Subcutaneous abdominal adipose tissue (tissue), 5 donors: ENCODE results near the gene MARK4.

Experiments used
- H3K27ac ChIP-seq: one replicate; pipeline ENCODE4 v1.7.0; 2013; ENCODE audit warnings: low read depth, mild to moderate bottlenecking, inconsistent platforms, low read length, moderate library complexity
- H3K27me3 ChIP-seq, 5 donors: one replicate each; pipeline ENCODE4 v1.7.0; 2013; ENCODE audit warnings: low read length in 5 of 5, inconsistent platforms in 1 of 5; ENCODE audit not compliant: control insufficient read depth in 5 of 5, insufficient read depth in 4 of 5
- H3K36me3 ChIP-seq, 5 donors: one replicate each; pipeline ENCODE4 v1.7.0; 2013; ENCODE audit warnings: low read length in 5 of 5; ENCODE audit not compliant: control insufficient read depth in 5 of 5, insufficient read depth in 5 of 5
- H3K4me1 ChIP-seq, 5 donors: one replicate each; pipeline ENCODE4 v1.7.0; 2013; ENCODE audit warnings: low read length in 5 of 5, mild to moderate bottlenecking in 3 of 5, moderate library complexity in 1 of 5; ENCODE audit not compliant: control insufficient read depth in 5 of 5, insufficient read depth in 5 of 5
- H3K4me3 ChIP-seq, 5 donors: one replicate each; pipeline ENCODE4 v1.7.0; 2013; ENCODE audit warnings: low read length in 5 of 5, low read depth in 1 of 5
- H3K9ac ChIP-seq, 5 donors: one replicate each; pipeline ENCODE4 v1.7.0; 2013; ENCODE audit warnings: low read length in 5 of 5, mild to moderate bottlenecking in 4 of 5, moderate library complexity in 3 of 5
- H3K9me3 ChIP-seq, 5 donors: one replicate each; pipeline ENCODE4 v1.7.0; 2013; ENCODE audit warnings: low read length in 5 of 5; ENCODE audit not compliant: control insufficient read depth in 5 of 5
- donor health status: healthy.
- donor health status: healthy.
- donor health status: healthy.
- donor health status: healthy.
- donor health status: healthy.

The MARK4 gene

DNA sequence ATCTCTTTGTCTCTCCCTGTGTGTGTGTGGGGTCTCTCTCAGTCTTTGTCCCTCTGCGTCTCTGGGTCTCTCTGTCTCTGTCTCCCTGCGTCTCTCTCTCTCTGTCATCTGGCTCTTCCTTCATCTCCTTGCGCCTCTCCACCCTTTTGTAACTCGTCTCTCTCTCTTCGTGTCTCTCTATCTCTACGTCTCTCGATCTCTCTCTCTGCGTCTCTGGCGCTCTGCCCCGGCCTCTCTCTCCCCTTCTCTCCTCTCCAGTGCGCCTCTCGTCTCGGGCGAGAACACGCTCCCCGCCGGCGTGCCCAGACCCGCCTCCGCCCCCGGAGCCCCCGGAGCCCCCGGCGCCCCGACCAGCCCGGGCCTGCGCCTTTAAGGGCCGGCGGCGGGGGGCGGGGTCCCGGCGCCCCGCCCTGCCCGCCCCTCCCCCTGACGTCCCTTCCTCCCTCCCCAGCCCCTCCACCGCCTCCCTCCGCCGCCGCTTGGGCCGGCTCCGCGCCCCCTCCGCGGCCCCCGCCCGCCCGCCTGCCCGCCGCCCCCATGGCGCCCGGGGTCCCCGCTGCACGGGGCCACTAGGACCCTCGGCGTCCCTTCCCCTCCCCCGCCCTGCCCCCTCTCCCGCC, at the start of gene MARK4:
TSS of gene MARK4 (plus strand) at position 440 of the 620 bp plus-strand sequence. CDS start 318 bp downstream, outside the sequence.
- Histone ChIP-seq H3K9me3 (no peaks in the 10 kb centered on the region), H3K27ac (peak within 1 kb of the TSS; percentile 46), H3K9ac (peak within 1 kb of the TSS; percentile 68 to 92 (median 88)), H3K36me3 (peaks cover 0 to 5% (median 0%) of the 10 kb centered on the region in 5 donors), H3K4me1 (peaks cover 2 to 56% (median 40%) of the 10 kb centered on the region in 5 donors), H3K4me3 (peak within 1 kb of the TSS; percentile 79 to 95 (median 82)), H3K27me3 (no peaks in the 10 kb centered on the region)

DNA sequence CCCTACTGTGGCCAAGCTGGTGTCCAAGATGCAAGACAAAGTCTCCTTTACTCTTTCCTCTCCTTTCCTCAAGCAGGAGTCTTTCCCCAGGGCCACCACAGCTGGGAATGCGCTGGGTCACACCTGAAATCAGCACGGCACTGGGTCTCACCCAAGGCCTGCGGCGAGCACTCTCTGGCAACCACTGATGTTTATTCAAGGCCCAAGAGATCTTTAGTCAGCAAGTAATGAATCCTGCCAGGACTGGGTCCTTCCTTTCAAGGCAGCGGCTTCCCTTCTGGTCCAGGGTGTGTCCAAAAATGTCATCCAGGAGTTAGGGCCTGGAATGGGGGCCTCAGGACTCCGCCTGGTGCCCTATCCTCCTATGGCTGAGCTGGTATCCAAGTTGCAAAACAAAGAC, 48.4 kb upstream of the MARK4 start:
- Histone ChIP-seq H3K4me1 (no peaks in the 10 kb centered on the region), H3K27ac (no peak overlapping the region), H3K36me3 (no peaks in the 10 kb centered on the region), H3K9ac (no peak overlapping the region), H3K4me3 (no peak overlapping the region), H3K9me3 (no peaks in the 10 kb centered on the region), H3K27me3 (no peaks in the 10 kb centered on the region)

DNA sequence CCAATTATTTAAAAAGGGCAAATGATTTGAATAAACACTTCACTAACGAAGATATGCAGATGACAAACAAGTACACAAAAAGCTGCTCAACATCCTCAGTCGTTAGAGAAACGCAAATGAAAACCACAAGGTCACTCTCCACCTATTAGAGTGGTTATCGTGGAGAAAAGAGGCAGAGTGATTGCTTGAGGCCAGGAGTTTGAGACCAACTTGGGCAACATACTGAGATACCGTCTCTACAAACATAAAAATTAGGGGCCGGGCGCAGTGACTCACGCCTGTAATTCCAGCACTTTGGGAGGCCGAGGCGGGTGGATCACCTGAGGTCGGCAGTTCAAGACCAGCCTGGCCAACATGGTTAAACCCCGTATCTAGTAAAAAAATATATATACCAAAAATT, 45.3 kb upstream of the MARK4 start:
- Histone ChIP-seq H3K27ac (no peak overlapping the region), H3K27me3 (no peaks in the 10 kb centered on the region), H3K36me3 (no peaks in the 10 kb centered on the region), H3K9me3 (no peaks in the 10 kb centered on the region), H3K9ac (no peak overlapping the region), H3K4me3 (no peak overlapping the region), H3K4me1 (no peaks in the 10 kb centered on the region)

DNA sequence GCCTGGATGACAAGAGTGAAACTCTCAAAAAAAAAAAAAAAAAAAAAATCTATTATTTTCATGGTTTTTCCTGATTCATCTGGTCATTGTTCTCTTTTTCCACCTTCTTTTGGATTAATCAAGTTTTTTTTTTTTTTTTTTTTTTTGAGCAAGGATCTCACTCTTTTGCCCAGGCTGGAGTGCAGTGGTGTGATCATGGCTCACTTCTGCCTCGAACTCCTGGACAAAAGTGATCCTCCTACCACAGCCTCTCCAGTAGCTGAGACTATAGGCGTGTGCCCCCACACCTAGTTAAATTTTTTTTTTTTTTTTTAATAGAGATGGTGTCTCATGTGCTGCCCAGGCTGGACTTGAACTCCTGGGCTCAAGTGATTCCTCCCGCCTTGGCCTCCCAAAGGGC, 44.7 kb upstream of the MARK4 start:
- peaks cover 0 to 2% (median 0%) of the 10 kb centered on the region in 5 donors for H3K27me3 ChIP-seq
- peaks cover 0 to 1% (median 0%) of the 10 kb centered on the region in 5 donors for H3K4me1 ChIP-seq
- no peak overlapping the region for H3K9ac ChIP-seq
- H3K9me3 ChIP-seq = no peaks in the 10 kb centered on the region
- H3K27ac ChIP-seq = no peak overlapping the region
- H3K36me3 ChIP-seq = no peaks in the 10 kb centered on the region
- no peak overlapping the region for H3K4me3 ChIP-seq

DNA sequence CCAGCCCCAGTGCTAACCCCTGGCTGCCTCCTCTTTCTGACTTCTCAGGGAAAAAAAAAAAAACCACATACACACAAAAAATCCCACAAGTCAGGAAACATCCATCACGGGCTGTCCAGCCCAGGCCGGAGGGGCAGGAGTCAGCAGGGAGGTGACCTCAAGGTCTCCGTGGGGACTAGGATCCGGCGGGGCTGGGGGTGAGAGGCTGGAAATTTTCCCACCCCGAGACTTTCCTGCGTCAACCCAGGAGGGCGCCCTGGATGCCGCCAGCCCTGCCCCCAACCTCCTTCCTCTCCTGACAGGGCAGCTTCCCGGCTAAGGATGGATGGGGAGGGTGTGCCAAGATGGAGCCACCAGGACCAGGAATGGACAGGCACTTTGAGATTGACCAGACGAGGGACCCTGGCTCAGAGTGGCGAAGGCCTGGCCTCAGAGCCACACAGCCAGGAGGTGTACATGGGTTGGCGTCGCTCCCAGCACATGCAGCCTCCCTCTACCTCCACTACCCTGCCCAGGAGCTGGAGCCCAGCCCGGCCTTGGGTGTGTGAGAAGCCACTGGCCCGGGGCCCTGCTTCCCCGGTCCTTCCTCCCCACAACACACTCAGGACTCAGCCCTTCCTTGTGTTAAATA, 39.2 kb upstream of the MARK4 start:
- Histone ChIP-seq H3K27me3 (peaks cover 7 to 19% (median 15%) of the 10 kb centered on the region in 5 donors), H3K4me1 (peaks cover 0 to 29% (median 4%) of the 10 kb centered on the region in 5 donors), H3K9me3 (no peaks in the 10 kb centered on the region), H3K4me3 (no peak overlapping the region), H3K27ac (peak overlapping the region; percentile 62), H3K36me3 (no peaks in the 10 kb centered on the region), H3K9ac (no peak overlapping the region)

DNA sequence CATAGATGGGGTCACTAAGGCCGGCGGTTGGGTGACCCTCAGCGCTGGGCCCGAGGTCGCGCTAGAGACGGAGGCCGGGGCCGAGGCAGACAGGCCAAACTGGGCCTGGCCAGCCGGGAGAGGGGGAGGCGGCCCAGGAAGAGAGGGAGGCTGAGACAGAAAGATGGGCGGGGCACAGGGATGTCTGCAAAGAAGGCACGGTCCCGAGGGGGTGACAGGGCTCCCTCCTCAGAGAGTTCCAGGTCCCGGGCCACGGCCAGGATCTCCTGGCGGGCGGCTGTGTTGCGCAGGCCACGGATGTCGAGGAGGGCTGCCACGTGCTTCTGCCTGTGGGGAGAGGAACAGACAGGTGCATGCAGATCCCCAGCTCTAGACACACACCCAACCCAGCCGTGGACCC, 38.0 kb upstream of the MARK4 start:
- Histone ChIP-seq H3K4me1 (peaks cover 0 to 29% (median 8%) of the 10 kb centered on the region in 5 donors), H3K27me3 (peaks cover 11 to 30% (median 21%) of the 10 kb centered on the region in 5 donors), H3K36me3 (no peaks in the 10 kb centered on the region), H3K9me3 (no peaks in the 10 kb centered on the region), H3K9ac (no peak overlapping the region), H3K4me3 (no peak overlapping the region), H3K27ac (peak overlapping the region; percentile 62)

DNA sequence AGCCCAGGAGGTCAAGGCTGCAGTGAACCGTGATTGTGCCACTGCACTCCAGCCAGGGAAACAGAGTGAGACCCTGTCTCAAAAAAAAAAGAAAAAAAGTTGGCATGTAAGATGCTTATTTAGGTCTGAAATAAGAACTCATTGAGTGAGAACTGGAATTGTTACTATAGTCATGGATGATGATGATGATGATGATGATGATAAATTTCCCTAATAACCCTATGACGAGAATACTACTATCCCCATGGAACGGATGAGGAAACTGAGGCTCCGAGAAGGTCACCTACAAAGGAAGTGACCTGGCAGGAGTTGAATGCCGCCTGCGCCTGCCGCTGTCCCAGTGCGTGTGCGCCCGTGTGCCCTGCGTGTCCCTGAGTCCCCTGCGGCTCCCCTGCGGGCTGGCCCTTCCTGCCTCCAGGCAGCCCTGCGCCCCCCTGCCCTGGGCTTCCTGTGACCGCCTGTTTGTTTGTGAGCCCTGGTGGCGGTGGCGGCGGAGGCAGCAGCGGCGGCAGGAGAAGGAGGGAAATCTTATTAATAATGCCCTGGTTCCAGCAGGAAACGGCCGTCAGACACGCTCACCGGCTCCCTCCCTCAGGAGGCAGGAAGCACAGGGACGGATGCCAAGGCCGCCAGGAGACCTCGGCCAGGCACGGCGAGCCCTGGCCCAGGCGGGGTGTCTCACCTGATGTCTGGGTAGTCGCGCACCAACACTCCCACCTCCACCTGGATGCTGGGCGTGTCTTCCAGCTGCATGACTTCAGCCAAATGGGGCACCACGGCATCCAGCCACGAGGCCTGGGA, 35.5 kb upstream of the MARK4 start:
- peak overlapping the region in 2 of 5 donors; percentile 2 to 14 for H3K4me3 ChIP-seq

DNA sequence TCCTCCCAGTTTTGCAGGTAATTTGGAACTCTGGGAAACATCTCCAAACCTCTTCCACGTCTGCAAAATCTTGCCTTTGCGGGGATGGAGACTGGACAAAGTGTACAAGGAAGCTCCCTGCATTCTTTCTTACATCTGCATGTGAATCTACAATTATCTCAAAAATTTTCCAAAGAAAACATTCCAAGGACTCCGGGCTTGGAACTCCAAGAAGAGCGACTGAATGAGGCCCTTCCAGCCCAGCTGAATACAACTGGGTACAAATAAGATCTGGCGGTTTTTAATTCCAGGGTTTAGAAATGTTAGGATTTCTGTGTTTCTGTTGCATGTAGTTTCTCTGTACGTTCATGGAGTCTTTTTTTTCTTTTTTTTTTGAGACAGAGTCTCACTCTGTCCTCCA, 34.4 kb upstream of the MARK4 start:
- H3K4me3 ChIP-seq = no peak overlapping the region
- H3K9ac ChIP-seq = no peak overlapping the region
- no peak overlapping the region for H3K27ac ChIP-seq
- H3K9me3 ChIP-seq = no peaks in the 10 kb centered on the region
- H3K27me3 ChIP-seq = peaks cover 11 to 36% (median 24%) of the 10 kb centered on the region in 5 donors
- peaks cover 0 to 25% (median 8%) of the 10 kb centered on the region in 5 donors for H3K4me1 ChIP-seq
- H3K36me3 ChIP-seq = no peaks in the 10 kb centered on the region

More for the DNA sequence above, 35.5 kb upstream of the MARK4 start:
- H3K9me3 ChIP-seq = no peaks in the 10 kb centered on the region
- H3K27me3 ChIP-seq = peaks cover 11 to 36% (median 24%) of the 10 kb centered on the region in 5 donors
- peaks cover 0 to 29% (median 8%) of the 10 kb centered on the region in 5 donors for H3K4me1 ChIP-seq
- no peak overlapping the region for H3K27ac ChIP-seq
- no peak overlapping the region for H3K9ac ChIP-seq
- no peaks in the 10 kb centered on the region for H3K36me3 ChIP-seq

DNA sequence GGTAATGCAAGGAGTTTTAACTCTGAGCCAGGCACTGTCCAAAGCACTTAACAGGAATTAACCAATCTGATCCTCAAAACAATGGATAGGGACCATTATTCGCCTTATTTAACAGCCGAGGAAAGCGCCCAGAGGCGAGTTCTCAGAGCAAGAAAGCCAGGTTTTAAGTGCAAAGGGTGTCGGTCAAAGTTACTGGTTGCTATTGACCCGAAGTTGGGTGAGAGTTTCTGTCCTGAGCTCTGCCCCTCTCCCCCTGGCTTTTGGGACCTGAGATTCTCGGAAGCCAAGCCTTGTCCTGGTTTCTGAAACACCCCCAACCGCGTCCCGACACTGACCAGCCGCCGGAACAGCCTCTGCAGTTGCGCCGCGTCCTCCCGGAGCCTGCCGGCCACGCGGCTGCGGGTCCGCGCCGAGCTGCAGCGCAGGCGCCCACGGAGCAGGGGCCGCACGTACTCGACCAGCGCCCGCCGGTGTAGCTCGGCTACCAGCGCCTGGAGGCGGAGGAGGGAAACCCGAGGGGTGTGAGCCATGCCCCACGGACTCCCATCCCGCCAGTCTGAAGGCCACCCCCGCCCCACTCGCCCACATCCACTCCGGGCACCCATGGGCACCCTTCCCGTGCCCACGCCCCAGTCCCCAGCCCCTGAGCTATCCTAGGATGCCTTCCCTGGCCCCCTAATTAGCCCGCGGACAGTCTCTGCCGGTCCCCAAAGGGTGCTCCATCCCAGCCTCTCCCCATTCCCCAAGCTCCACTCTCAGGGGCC, 33.7 kb upstream of the MARK4 start:
- Histone ChIP-seq H3K27me3 (peaks cover 11 to 35% (median 24%) of the 10 kb centered on the region in 5 donors), H3K27ac (no peak overlapping the region), H3K9ac (no peak overlapping the region), H3K9me3 (no peaks in the 10 kb centered on the region), H3K36me3 (no peaks in the 10 kb centered on the region), H3K4me3 (no peak overlapping the region), H3K4me1 (peaks cover 0 to 18% (median 8%) of the 10 kb centered on the region in 5 donors)
